RWPE2 (cell line): ENCODE data around the gene PLCH1.

ENCODE experiments used
- ATAC-seq: fragments of 200-7000 bp; cut with Tn5 transposase; 3 replicates; pipeline ENCODE4 v1.9.1; 2021; ENCODE audit warnings: low read depth
- DNase-seq: peaks from one replicate; pipeline ENCODE4 v3.0.0-alpha.2; 2020; ENCODE audit warnings: low spot score
- H3K27ac ChIP-seq: fragments of 450-650 bp; 2 replicates; pipeline ENCODE4 v1.5.1; 2017; ENCODE audit warnings: mild to moderate bottlenecking; ENCODE audit not compliant: poor library complexity, severe bottlenecking
- H3K27me3 ChIP-seq: fragments of 250-450 bp; sonication (Bioruptor Pico); 2 replicates; pipeline ENCODE4 v1.5.1; 2021; ENCODE audit warnings: mild to moderate bottlenecking, moderate library complexity; ENCODE audit not compliant: insufficient read depth, poor library complexity, severe bottlenecking
- H3K36me3 ChIP-seq: fragments of 250-450 bp; sonication (Bioruptor Pico); 2 replicates; pipeline ENCODE4 v1.5.1; 2020; ENCODE audit warnings: low read depth, mild to moderate bottlenecking, moderate library complexity
- H3K4me1 ChIP-seq: fragments of 250-450 bp; sonication (Bioruptor Pico); 2 replicates; pipeline ENCODE4 v1.5.1; 2021; ENCODE audit warnings: mild to moderate bottlenecking, moderate library complexity; ENCODE audit not compliant: insufficient read depth, poor library complexity, severe bottlenecking
- H3K4me3 ChIP-seq: fragments of 250-450 bp; sonication (Bioruptor Pico); 2 replicates; pipeline ENCODE4 v1.5.1; 2021; ENCODE audit warnings: mild to moderate bottlenecking, moderate library complexity; ENCODE audit not compliant: severe bottlenecking
- H3K9me3 ChIP-seq: fragments of 250-450 bp; sonication (Bioruptor Pico); 2 replicates; pipeline ENCODE4 v1.5.1; 2021; ENCODE audit warnings: mild to moderate bottlenecking, moderate library complexity; ENCODE audit not compliant: severe bottlenecking
- CTCF ChIP-seq: fragments of 450-650 bp; IDR thresholded peaks from one replicate; pipeline ENCODE4 v1.5.1; 2017; ENCODE audit warnings: mild to moderate bottlenecking, moderate library complexity; ENCODE audit not compliant: poor library complexity, severe bottlenecking

PLCH1 gene

DNA sequence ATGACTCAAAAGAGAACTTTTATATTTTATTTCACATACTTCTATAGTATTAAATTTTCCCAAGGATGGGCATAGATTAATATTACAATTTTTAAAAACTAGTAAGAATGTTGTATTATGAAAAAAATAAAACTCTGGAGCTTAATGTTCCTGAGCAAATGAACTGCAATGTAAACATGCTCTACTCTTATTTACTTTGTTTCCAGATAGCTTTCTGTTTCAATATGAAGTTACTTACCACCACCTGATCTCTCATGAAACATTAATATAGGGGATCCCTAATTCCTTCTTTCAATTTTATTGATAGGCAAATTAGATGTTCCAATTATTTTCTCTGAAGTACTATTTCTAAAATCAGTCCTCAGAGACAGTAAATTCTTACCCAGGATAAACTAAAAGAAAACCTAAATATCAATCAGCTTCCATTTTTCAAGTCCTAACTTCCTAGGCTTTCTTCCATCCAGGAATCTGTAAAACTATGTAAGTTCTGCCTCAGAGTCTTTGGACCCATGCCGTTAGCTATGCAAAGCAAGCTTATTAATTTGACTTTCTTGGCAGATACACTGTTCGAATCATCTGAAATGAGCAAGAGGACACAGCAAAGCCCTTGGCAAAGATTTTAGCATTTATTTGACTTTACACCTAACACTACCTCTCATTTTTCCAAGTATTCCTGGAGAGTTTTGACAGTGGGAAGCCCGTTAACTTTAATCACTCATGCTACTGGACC lies 93.2 kb downstream of the PLCH1 start:
- no peak for TF ChIP-seq CTCF
- DNase-seq (no peak), ATAC-seq (no peak)

DNA sequence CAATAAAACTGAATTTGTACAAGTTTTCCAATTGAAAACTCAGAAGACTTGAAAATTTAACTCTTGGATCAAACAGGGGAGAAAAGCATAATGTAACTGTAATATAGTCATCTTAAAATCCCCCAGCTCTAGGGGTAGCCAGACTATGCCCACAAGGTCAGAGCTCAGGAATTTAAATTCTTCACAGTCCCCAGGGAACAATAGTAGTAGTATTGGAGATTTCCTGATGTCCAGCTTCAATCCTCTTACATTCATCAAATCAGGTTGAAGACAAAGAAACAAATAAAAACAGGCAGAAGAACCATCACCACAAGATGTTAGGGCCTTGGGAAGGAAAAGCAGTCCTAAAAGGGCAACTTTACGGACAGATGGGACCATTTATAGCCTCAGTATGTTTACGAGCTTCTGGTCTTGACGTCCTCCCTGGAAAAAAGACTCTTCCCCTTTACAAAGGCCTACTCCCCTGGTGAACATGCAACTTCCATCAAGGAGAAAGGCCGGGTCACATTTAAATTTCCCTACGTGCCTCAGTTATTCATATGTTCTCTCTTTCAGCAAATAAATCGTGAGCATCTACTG lies 96.8 kb downstream of the PLCH1 start:
- ATAC-seq (no peak), DNase-seq (no peak)
- Histone ChIP-seq H3K4me3 (no peak overlapping the region), H3K9me3 (no peaks in the 10 kb centered on the region), H3K27me3 (no peaks in the 10 kb centered on the region), H3K36me3 (no peaks in the 10 kb centered on the region), H3K27ac (no peak overlapping the region), H3K4me1 (no peaks in the 10 kb centered on the region)
- no peak for TF ChIP-seq CTCF

More for the DNA sequence above, 93.2 kb downstream of the PLCH1 start:
- H3K27me3 ChIP-seq, result no peaks in the 10 kb centered on the region
- no peaks in the 10 kb centered on the region for H3K36me3 ChIP-seq
- no peak overlapping the region for H3K4me3 ChIP-seq
- H3K4me1 ChIP-seq, result no peaks in the 10 kb centered on the region
- H3K9me3 ChIP-seq, result no peaks in the 10 kb centered on the region
- no peak overlapping the region for H3K27ac ChIP-seq

- H3K27me3 ChIP-seq, result no peaks in the 10 kb centered on the region
- ATAC-seq (no peak), DNase-seq (no peak)
- no peaks in the 10 kb centered on the region for H3K9me3 ChIP-seq
- no peak for TF ChIP-seq CTCF
- no peaks in the 10 kb centered on the region for H3K4me1 ChIP-seq
- no peak overlapping the region for H3K27ac ChIP-seq
- H3K36me3 ChIP-seq, result no peaks in the 10 kb centered on the region
- H3K4me3 ChIP-seq, result no peak overlapping the region
Observed at GRCh38 chr3:155647206-155647605, 97.7 kb downstream of the PLCH1 start.

DNA sequence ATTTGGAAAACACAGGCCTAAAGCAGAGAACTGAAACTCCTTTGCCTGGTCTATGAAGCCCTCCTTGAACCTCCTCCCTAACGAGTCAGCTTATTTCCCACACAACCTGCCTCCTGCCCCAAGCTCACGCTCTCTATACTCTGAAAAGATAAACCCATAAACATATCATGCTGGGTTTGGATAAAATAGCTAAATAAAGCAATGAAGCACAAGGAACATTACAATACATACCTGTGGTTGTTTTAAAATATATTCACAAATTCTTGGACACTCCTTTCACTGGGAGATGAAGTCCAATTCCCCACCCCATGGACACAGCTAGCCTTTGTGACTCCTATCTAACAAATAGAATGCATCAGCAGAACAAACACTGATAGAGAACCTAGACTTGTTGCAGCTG lies 98.2 kb downstream of the PLCH1 start:
- no peak for TF ChIP-seq CTCF
- H3K4me1 ChIP-seq, result no peaks in the 10 kb centered on the region
- no peaks in the 10 kb centered on the region for H3K9me3 ChIP-seq
- no peak overlapping the region for H3K27ac ChIP-seq
- H3K4me3 ChIP-seq, result no peak overlapping the region
- DNase-seq, result no peak
- no peak for ATAC-seq
- H3K27me3 ChIP-seq, result no peaks in the 10 kb centered on the region
- H3K36me3 ChIP-seq, result no peaks in the 10 kb centered on the region

DNA sequence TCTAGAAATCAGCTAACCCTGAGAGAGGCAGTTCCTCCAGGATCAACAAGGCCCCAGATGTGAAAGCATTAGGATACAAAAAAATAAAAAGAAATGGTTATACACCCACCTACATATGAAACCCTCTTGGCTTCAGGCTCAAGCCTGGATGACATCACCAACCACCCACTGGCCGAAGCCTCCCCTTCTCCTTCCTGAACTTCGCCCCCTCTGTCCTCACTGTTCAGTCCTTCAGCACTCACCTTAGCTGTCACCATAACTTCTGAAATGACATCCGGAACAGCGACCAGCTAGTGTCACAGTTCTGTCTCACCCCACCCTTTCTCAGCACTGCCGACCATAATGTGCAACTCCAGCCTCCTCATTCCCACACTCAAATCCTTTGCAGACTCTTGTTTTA lies 98.7 kb downstream of the PLCH1 start:
- no peaks in the 10 kb centered on the region for H3K9me3 ChIP-seq
- H3K4me3 ChIP-seq, result no peak overlapping the region
- DNase-seq (no peak), ATAC-seq (no peak)
- H3K4me1 ChIP-seq, result no peaks in the 10 kb centered on the region
- H3K27me3 ChIP-seq, result no peaks in the 10 kb centered on the region
- no peaks in the 10 kb centered on the region for H3K36me3 ChIP-seq
- no peak for TF ChIP-seq CTCF
- no peak overlapping the region for H3K27ac ChIP-seq
